K562 (cell line): ENCODE measurements around the gene SPAG16. TPM values are rescaled to one million over a fixed set of nuclear protein-coding genes. Genes with fewer than 3 reads are reported as not detected.

Source experiments
- ATAC-seq: fragments of 200-7000 bp; cut with Tn5 transposase; 3 replicates; pipeline ENCODE4 v1.9.1; 2020; ENCODE audit warnings: moderate library complexity
- BruUV-seq: library from RNA; stranded (reverse); fragments of 400-500 nt; replicated peaks from 2 replicates; lab custom pipeline; 2021; lab: Mats Ljungman, UMichigan
- CTCF ChIA-PET: fragments of 300-600 bp; formaldehyde crosslinking; extraction: SDS; loops from one replicate; lab custom pipeline; 2021; ENCODE audit warnings: low intra/inter-chr PET ratio; lab: Yijun Ruan, JAX
- POLR2A ChIA-PET: fragments of 300-600, 350-650 bp; sonication (Branson Sonifier 250); formaldehyde crosslinking; extraction: SDS; loops from one replicate; lab custom pipeline; 2021; ENCODE audit warnings: antibody characterized with exemption, inconsistent platforms; lab: Yijun Ruan, JAX
- DNase-seq, 4 experiments: peaks; one replicate each; pipeline versions ENCODE4 v3.0.0 to v3.0.0-alpha.2; 2011 to 2018; ENCODE audit warnings: low spot score in 3 of 4, mixed read lengths in 3 of 4; ENCODE audit errors: extremely low read depth in 1 of 4
- FAIRE-seq: peaks from 2 replicates; lab custom pipeline; 2011; peaks lifted over from hg19 to GRCh38; lab: Jason Lieb, UNC
- H2AFZ ChIP-seq: 2 replicates; pipeline ENCODE4 v1.6.0; 2011; ENCODE audit warnings: low read depth, low read length, control low read depth, inconsistent platforms
- H3K27ac ChIP-seq: fragments of 200-600 bp; 3 replicates; pipeline ENCODE4 v1.8.0; 2011; ENCODE audit warnings: low read depth, mild to moderate bottlenecking, control low read depth, inconsistent platforms, low read length, moderate library complexity, mixed read lengths; ENCODE audit errors: extremely low read depth
- H3K27me3 ChIP-seq, 2 experiments: fragments of 300-600 bp in 1 of 2; 2 replicates in 1 of 2; 3 replicates in 1 of 2; pipeline versions ENCODE4 v1.6.0 to v1.8.0; 2011; ENCODE audit warnings: inconsistent platforms in 2 of 2, low read length in 2 of 2, mild to moderate bottlenecking in 1 of 2, mixed read lengths in 1 of 2, moderate library complexity in 1 of 2; ENCODE audit not compliant: control insufficient read depth in 2 of 2, insufficient read depth in 2 of 2
- H3K36me3 ChIP-seq: fragments of 300-600 bp; 3 replicates; pipeline ENCODE4 v1.8.0; 2011; ENCODE audit warnings: mild to moderate bottlenecking, low read length, inconsistent platforms; ENCODE audit not compliant: control insufficient read depth, insufficient read depth
- H3K4me1 ChIP-seq, 2 experiments: fragments of 200-600 bp in 1 of 2; replicated peaks in 1 of 2; 2 replicates in 1 of 2; 3 replicates in 1 of 2; pipeline versions ENCODE4 v1.5.1 to v1.8.0; 2011; ENCODE audit warnings: inconsistent platforms in 2 of 2, low read length in 2 of 2, mild to moderate bottlenecking in 1 of 2, mixed read lengths in 1 of 2, moderate library complexity in 1 of 2; ENCODE audit not compliant: control insufficient read depth in 2 of 2, insufficient read depth in 2 of 2
- H3K4me2 ChIP-seq: 2 replicates; pipeline ENCODE4 v1.6.1; 2011; ENCODE audit warnings: low read length, control low read depth, inconsistent platforms, mixed read lengths; ENCODE audit not compliant: insufficient read depth
- H3K4me3 ChIP-seq: fragments of 200-600 bp; sonication (generic), shearing (Covaris generic); 2 replicates; pipeline ENCODE4 v1.5.1; 2016; ENCODE audit warnings: control low read depth, inconsistent platforms
- H3K79me2 ChIP-seq: fragments of 200-600 bp; 3 replicates; pipeline ENCODE4 v1.8.0; 2011; ENCODE audit warnings: low read length, inconsistent platforms; ENCODE audit not compliant: control insufficient read depth, insufficient read depth
- H3K9ac ChIP-seq, 2 experiments: 2 replicates each; pipeline versions ENCODE4 v1.6.0 to v1.6.1; 2011; ENCODE audit warnings: low read depth in 2 of 2, low read length in 2 of 2, control low read depth in 1 of 2, inconsistent platforms in 1 of 2, mild to moderate bottlenecking in 1 of 2, mixed read lengths in 1 of 2; ENCODE audit not compliant: insufficient read depth in 1 of 2
- H3K9me1 ChIP-seq: one replicate; pipeline ENCODE4 v1.6.0; 2011; ENCODE audit warnings: inconsistent platforms, mild to moderate bottlenecking, low read length, moderate library complexity; ENCODE audit not compliant: control insufficient read depth, insufficient read depth
- H3K9me3 ChIP-seq: replicated peaks from 2 replicates; pipeline ENCODE4 v1.5.1; 2011; ENCODE audit warnings: low read depth, low read length, inconsistent platforms; ENCODE audit not compliant: control insufficient read depth, insufficient read depth
- H4K20me1 ChIP-seq: replicated peaks from 2 replicates; pipeline ENCODE4 v1.6.1; 2011; ENCODE audit warnings: low read length, inconsistent platforms, mixed read lengths; ENCODE audit not compliant: control insufficient read depth, insufficient read depth
- ATF1 ChIP-seq, 2 experiments: fragments of 450-650 bp in 1 of 2; IDR thresholded peaks; 2 replicates each; pipeline ENCODE4 v1.6.1; 2016; ENCODE audit warnings: missing compliant biosample characterization in 1 of 2, missing genetic modification characterization in 1 of 2
- EP400 ChIP-seq: fragments of 450-650 bp; IDR thresholded peaks from 2 replicates; pipeline ENCODE4 v1.6.1; 2017; ENCODE audit warnings: antibody characterized with exemption, mild to moderate bottlenecking, moderate library complexity
- FOXK2 ChIP-seq, 2 experiments: fragments of 450-650 bp; IDR thresholded peaks in 1 of 2; conservative IDR thresholded peaks in 1 of 2; 2 replicates each; pipeline ENCODE4 v1.6.1; 2016; ENCODE audit warnings: low read depth in 2 of 2, mild to moderate bottlenecking in 1 of 2
- MAZ ChIP-seq, 2 experiments: fragments of 450-650 bp in 1 of 2; sonication (generic) in 1 of 2; formaldehyde crosslinking; IDR thresholded peaks in 1 of 2; conservative IDR thresholded peaks in 1 of 2; 2 replicates each; pipeline versions ENCODE4 v1.4.0 to v1.5.0; 2020; ENCODE audit warnings: mild to moderate bottlenecking in 1 of 2, missing genetic modification reagents in 1 of 2
- RAD51 ChIP-seq: fragments of 450-650 bp; IDR thresholded peaks from 2 replicates; pipeline ENCODE4 v1.7.1; 2016; ENCODE audit warnings: low read depth, mild to moderate bottlenecking, borderline replicate concordance
- SLC30A9 ChIP-seq: fragments of 250-450 bp; sonication (Bioruptor Pico); IDR thresholded peaks from 2 replicates; pipeline ENCODE4 v1.8.0; 2022; ENCODE audit warnings: mild to moderate bottlenecking, moderate library complexity
- STAT5A ChIP-seq: IDR thresholded peaks from 2 replicates; pipeline ENCODE4 v1.6.1; 2012; ENCODE audit warnings: low read length, inconsistent platforms, borderline replicate concordance
- TSC22D4 ChIP-seq: fragments of 450-650 bp; IDR thresholded peaks from 2 replicates; pipeline ENCODE4 v1.6.1; 2016; ENCODE audit warnings: missing genetic modification characterization, missing biosample characterization, control low read depth
- XRCC5 ChIP-seq: fragments of 200-400 bp; formaldehyde crosslinking; IDR thresholded peaks from 2 replicates; pipeline ENCODE4 v1.6.1; 2017; ENCODE audit warnings: low read depth, mild to moderate bottlenecking, low read length
- ZBTB17 ChIP-seq: fragments of 450-650 bp; formaldehyde crosslinking; IDR thresholded peaks from 2 replicates; pipeline ENCODE4 v1.4.0; 2020; ENCODE audit warnings: mild to moderate bottlenecking
- ZNF174 ChIP-seq: fragments of 250-450 bp; sonication (Bioruptor Pico); IDR thresholded peaks from 2 replicates; pipeline ENCODE4 v1.4.0; 2020; ENCODE audit warnings: mild to moderate bottlenecking
- ZNF253 ChIP-seq: fragments of 250-450 bp; sonication (Bioruptor Pico); conservative IDR thresholded peaks from 2 replicates; pipeline ENCODE4 v1.6.1; 2021; ENCODE audit warnings: mild to moderate bottlenecking
- ZNF316 ChIP-seq: fragments of 450-650 bp; IDR thresholded peaks from 2 replicates; pipeline ENCODE4 v1.6.1; 2016
- in situ Hi-C: fragments of 300-500 bp; cut with MboI; formaldehyde crosslinking; loops from 4 replicates; pipeline ENCODE4 v1.15.0; 2018; ENCODE audit warnings: inconsistent platforms, mixed read lengths
- intact Hi-C: fragments of 100-400 bp; cut with micrococcal nuclease; formaldehyde crosslinking; loops from 2 replicates; pipeline ENCODE4 v1.14.2; 2022
- polyA plus RNA-seq, 8 experiments: library from polyadenylated mRNA; depleted of rRNA in 4 of 8; stranded (reverse) in 5 of 8; unstranded in 3 of 8; fragments of >200 nt; fragmentation: Nextera tagmentation in 2 of 8; fragmentation: Illumina TruSeq in 1 of 8; extraction: Ambion mirVana in 2 of 8; extraction: Trizol in 1 of 8; gene quantifications; 2 replicates each; pipeline versions ENCODE4 v1.2.1 to v1.2.3, GENCODE V29; 2011 to 2014; ENCODE audit warnings: inconsistent platforms in 1 of 8, missing spikeins in 1 of 8
- total RNA-seq, 7 experiments: library from RNA; depleted of rRNA in 6 of 7; stranded (reverse); fragments of >200 nt in 6 of 7; fragmentation: Illumina TruSeq in 2 of 7; extraction: Trizol in 2 of 7; gene quantifications; 2 replicates each; pipeline versions ENCODE4 v1.2.1 to v1.2.3, GENCODE V29; 2011 to 2021; ENCODE audit warnings: low replicate concordance in 1 of 7
- TF ChIP-seq, protein P1 (sequence below): fragments of 250-450 bp; sonication (Bioruptor Pico); IDR thresholded peaks from 2 replicates; pipeline ENCODE4 v1.4.0; 2020; ENCODE audit warnings: mild to moderate bottlenecking, moderate library complexity
- TF ChIP-seq, protein P2 (sequence below): fragments of 450-650 bp; formaldehyde crosslinking; IDR thresholded peaks from 2 replicates; pipeline ENCODE4 v1.4.0; 2020; ENCODE audit warnings: mild to moderate bottlenecking, moderate library complexity
- TF ChIP-seq, protein P3 (sequence below): IDR thresholded peaks from 2 replicates; pipeline ENCODE4 v1.6.1; 2011; ENCODE audit warnings: borderline replicate concordance, low read depth, mild to moderate bottlenecking, moderate library complexity, low read length; ENCODE audit not compliant: insufficient read depth, poor library complexity, severe bottlenecking
- TF ChIP-seq, protein P4 (sequence below): fragments of 450-650 bp; formaldehyde crosslinking; IDR thresholded peaks from 2 replicates; pipeline ENCODE4 v1.4.0; 2020; ENCODE audit warnings: mild to moderate bottlenecking, moderate library complexity

The SPAG16 gene
- total and polyA plus RNA-seq, 9 of the 15 experiments (the other 6 are each of a cell fraction or from before 2014, with no cell fraction given): 0.98 to 5.9 (median 3.5) TPM

DNA sequence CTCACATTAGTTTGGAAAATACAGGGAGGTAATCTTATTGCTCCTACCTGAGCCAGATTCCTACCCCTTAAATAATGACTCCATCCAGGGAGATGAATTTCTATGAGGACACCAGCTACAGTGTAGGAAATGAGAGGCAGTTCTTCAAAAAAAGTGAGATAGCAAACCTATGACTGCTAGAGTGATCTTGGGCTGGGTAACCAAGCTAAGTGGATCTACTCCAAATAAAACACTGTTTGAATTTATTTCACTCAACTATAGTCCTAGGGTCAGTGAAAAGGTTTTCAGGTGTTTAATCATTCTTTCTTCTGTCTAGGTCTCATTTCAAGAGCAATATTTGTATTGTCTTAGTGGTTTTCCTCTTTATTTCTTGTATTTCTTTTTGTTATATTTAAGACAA is 854.5 kb downstream of the SPAG16 start:
- FAIRE-seq: no peak
- intact Hi-C loops: no loop called here
- Histone ChIP-seq H3K4me2 (no peak overlapping the region), H3K9ac (no peak overlapping the region), H4K20me1 (no peaks in the 10 kb centered on the region), H3K79me2 (no peaks in the 10 kb centered on the region), H3K4me1 (no peaks in the 10 kb centered on the region), H3K27ac (no peak overlapping the region), H2AFZ (no peak overlapping the region), H3K9me3 (no peaks in the 10 kb centered on the region), H3K4me3 (no peak overlapping the region), H3K36me3 (no peaks in the 10 kb centered on the region), H3K9me1 (no peaks in the 10 kb centered on the region), H3K27me3 (no peaks in the 10 kb centered on the region)
- no TSS peak for BruUV-seq
- CTCF ChIA-PET: no interaction called here
- ATAC-seq: no peak
- no peak for TF ChIP-seq ZNF253 (CRISPR knock-in tag)
- TF ChIP-seq, protein P1, sequence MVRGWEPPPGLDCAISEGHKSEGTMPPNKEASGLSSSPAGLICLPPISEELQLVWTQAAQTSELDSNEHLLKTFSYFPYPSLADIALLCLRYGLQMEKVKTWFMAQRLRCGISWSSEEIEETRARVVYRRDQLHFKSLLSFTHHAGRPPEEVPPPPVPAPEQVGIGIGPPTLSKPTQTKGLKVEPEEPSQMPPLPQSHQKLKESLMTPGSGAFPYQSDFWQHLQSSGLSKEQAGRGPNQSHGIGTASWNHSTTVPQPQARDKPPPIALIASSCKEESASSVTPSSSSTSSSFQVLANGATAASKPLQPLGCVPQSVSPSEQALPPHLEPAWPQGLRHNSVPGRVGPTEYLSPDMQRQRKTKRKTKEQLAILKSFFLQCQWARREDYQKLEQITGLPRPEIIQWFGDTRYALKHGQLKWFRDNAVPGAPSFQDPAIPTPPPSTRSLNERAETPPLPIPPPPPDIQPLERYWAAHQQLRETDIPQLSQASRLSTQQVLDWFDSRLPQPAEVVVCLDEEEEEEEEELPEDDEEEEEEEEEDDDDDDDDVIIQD (CRISPR knock-in tag): no peak
- TF ChIP-seq EP400: no peak
- TF ChIP-seq RAD51: no peak
- TF ChIP-seq, protein P2, sequence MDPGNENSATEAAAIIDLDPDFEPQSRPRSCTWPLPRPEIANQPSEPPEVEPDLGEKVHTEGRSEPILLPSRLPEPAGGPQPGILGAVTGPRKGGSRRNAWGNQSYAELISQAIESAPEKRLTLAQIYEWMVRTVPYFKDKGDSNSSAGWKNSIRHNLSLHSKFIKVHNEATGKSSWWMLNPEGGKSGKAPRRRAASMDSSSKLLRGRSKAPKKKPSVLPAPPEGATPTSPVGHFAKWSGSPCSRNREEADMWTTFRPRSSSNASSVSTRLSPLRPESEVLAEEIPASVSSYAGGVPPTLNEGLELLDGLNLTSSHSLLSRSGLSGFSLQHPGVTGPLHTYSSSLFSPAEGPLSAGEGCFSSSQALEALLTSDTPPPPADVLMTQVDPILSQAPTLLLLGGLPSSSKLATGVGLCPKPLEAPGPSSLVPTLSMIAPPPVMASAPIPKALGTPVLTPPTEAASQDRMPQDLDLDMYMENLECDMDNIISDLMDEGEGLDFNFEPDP: no peak
- no peak for TF ChIP-seq TSC22D4 (tag)
- no peak for TF ChIP-seq FOXK2 (conservative IDR thresholded peaks at IDR 0.05 in 1 of 2, IDR thresholded peaks at IDR 0.05 in 1 of 2; ENCODE audit: low read depth in 2 of 2)
- no peak for TF ChIP-seq MAZ (CRISPR knock-in tag; conservative IDR thresholded peaks at IDR 0.05 in 1 of 2, IDR thresholded peaks at IDR 0.05 in 1 of 2)
- TF ChIP-seq SLC30A9 (CRISPR knock-in tag): no peak
- no peak for TF ChIP-seq ZNF174
- TF ChIP-seq ZNF316: no peak
- no peak for TF ChIP-seq ZBTB17
- no peak for TF ChIP-seq ATF1 (CRISPR knock-in tag; IDR thresholded peaks at IDR 0.05)
- TF ChIP-seq ATF1 (tag; IDR thresholded peaks at IDR 0.05): no peak
- TF ChIP-seq, protein P3, sequence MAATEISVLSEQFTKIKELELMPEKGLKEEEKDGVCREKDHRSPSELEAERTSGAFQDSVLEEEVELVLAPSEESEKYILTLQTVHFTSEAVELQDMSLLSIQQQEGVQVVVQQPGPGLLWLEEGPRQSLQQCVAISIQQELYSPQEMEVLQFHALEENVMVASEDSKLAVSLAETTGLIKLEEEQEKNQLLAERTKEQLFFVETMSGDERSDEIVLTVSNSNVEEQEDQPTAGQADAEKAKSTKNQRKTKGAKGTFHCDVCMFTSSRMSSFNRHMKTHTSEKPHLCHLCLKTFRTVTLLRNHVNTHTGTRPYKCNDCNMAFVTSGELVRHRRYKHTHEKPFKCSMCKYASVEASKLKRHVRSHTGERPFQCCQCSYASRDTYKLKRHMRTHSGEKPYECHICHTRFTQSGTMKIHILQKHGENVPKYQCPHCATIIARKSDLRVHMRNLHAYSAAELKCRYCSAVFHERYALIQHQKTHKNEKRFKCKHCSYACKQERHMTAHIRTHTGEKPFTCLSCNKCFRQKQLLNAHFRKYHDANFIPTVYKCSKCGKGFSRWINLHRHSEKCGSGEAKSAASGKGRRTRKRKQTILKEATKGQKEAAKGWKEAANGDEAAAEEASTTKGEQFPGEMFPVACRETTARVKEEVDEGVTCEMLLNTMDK: no peak
- TF ChIP-seq, protein P4, sequence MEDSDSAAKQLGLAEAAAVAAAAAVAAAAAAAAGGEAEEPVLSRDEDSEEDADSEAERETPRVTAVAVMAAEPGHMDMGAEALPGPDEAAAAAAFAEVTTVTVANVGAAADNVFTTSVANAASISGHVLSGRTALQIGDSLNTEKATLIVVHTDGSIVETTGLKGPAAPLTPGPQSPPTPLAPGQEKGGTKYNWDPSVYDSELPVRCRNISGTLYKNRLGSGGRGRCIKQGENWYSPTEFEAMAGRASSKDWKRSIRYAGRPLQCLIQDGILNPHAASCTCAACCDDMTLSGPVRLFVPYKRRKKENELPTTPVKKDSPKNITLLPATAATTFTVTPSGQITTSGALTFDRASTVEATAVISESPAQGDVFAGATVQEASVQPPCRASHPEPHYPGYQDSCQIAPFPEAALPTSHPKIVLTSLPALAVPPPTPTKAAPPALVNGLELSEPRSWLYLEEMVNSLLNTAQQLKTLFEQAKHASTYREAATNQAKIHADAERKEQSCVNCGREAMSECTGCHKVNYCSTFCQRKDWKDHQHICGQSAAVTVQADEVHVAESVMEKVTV: no peak
- TF ChIP-seq STAT5A: no peak
- no peak for TF ChIP-seq XRCC5
- in situ Hi-C loops: no loop called here
- POLR2A ChIA-PET: no interaction called here
- DNase-seq: no peak
